ENCODE results near the gene PDE4D.

PDE4D gene

GRCh38 chr5:59040024-59040803, 853.3 kb downstream of the PDE4D start:
- in situ Hi-C loops (cut with MboI; ENCODE audit: low sequenced_read_pairs) = no loop called here

GRCh38 chr5:59039296-59040023, 854.1 kb downstream of the PDE4D start:
- in situ Hi-C loops (cut with MboI; ENCODE audit: low sequenced_read_pairs) = no loop called here

GRCh38 chr5:59038798-59039295, 854.7 kb downstream of the PDE4D start:
- in situ Hi-C loops (cut with MboI; ENCODE audit: low sequenced_read_pairs) = no loop called here

- in situ Hi-C loops (cut with MboI; ENCODE audit: low sequenced_read_pairs) = no loop called here
These were observed 855.4 kb downstream of the PDE4D start for GRCh38 chr5:59037941-59038797.

GRCh38 chr5:59037453-59037852, 856.1 kb downstream of the PDE4D start:
- in situ Hi-C loops (cut with MboI; ENCODE audit: low sequenced_read_pairs) = no loop called here

- in situ Hi-C loops (cut with MboI; ENCODE audit: low sequenced_read_pairs) = no loop called here
These were observed 856.5 kb downstream of the PDE4D start for GRCh38 chr5:59037041-59037440.

- in situ Hi-C loops (cut with MboI; ENCODE audit: low sequenced_read_pairs) = no loop called here
These were observed 857.1 kb downstream of the PDE4D start for GRCh38 chr5:59036274-59036961.

GRCh38 chr5:59035681-59036080, 857.8 kb downstream of the PDE4D start:
- in situ Hi-C loops (cut with MboI; ENCODE audit: low sequenced_read_pairs) = no loop called here

- in situ Hi-C loops (cut with MboI; ENCODE audit: low sequenced_read_pairs) = no loop called here
These were observed 858.9 kb downstream of the PDE4D start for GRCh38 chr5:59034498-59035186.

GRCh38 chr5:59027145-59027907, 866.2 kb downstream of the PDE4D start:
- in situ Hi-C loops (cut with MboI; ENCODE audit: low sequenced_read_pairs) = no loop called here

- in situ Hi-C loops (cut with MboI; ENCODE audit: low sequenced_read_pairs) = no loop called here
These were observed 867.8 kb downstream of the PDE4D start for GRCh38 chr5:59025734-59026133.

- in situ Hi-C loops (cut with MboI; ENCODE audit: low sequenced_read_pairs) = no loop called here
These were observed 871.5 kb downstream of the PDE4D start for GRCh38 chr5:59021837-59022514.

GRCh38 chr5:59021286-59021673, 872.2 kb downstream of the PDE4D start:
- in situ Hi-C loops (cut with MboI; ENCODE audit: low sequenced_read_pairs) = no loop called here

- in situ Hi-C loops (cut with MboI; ENCODE audit: low sequenced_read_pairs) = no loop called here
These were observed 872.8 kb downstream of the PDE4D start for GRCh38 chr5:59020611-59021285.

- in situ Hi-C loops (cut with MboI; ENCODE audit: low sequenced_read_pairs) = no loop called here
These were observed 874.4 kb downstream of the PDE4D start for GRCh38 chr5:59019078-59019477.

GRCh38 chr5:59016925-59017324, 876.6 kb downstream of the PDE4D start:
- in situ Hi-C loops (cut with MboI; ENCODE audit: low sequenced_read_pairs) = no loop called here

- in situ Hi-C loops (cut with MboI; ENCODE audit: low sequenced_read_pairs) = no loop called here
These were observed 884.6 kb downstream of the PDE4D start for GRCh38 chr5:59008816-59009473.

Data from hTERT RPE-1 (cell line).